PFSK-1 (cell line): ENCODE measurements around the gene FFAR4.

Experiments
- POLR2AphosphoS5 ChIP-seq: IDR thresholded peaks from 2 replicates; pipeline ENCODE4 v1.6.1; 2012; ENCODE audit warnings: low read depth, mild to moderate bottlenecking, control low read depth, low read length, moderate library complexity
- REST ChIP-seq, 2 experiments: IDR thresholded peaks; 2 replicates each; pipeline versions ENCODE4 v1.6.1 to v1.8.0; 2011 to 2012; ENCODE audit warnings: low read depth in 2 of 2, low read length in 2 of 2, control low read depth in 1 of 2, inconsistent platforms in 1 of 2, mild to moderate bottlenecking in 1 of 2, moderate library complexity in 1 of 2; ENCODE audit not compliant: insufficient read depth in 1 of 2
- SIN3A ChIP-seq: IDR thresholded peaks from 2 replicates; pipeline ENCODE4 v1.6.1; 2012; ENCODE audit warnings: mild to moderate bottlenecking, low read length, moderate library complexity, borderline replicate concordance; ENCODE audit not compliant: insufficient read depth

- TF ChIP-seq SIN3A = no peak
- no peak for TF ChIP-seq POLR2AphosphoS5
- no peak for TF ChIP-seq REST (IDR thresholded peaks at IDR 0.05; ENCODE audit: insufficient read depth in 1 of 2, low read depth in 2 of 2, low read length in 2 of 2)
Measured at GRCh38 chr10:93598157-93598556, 31.7 kb downstream of the FFAR4 start.
